ENCODE measurements around the gene RNASET2.

GRCh38 chr6:166976636-166977035 lies 20.3 kb upstream of the RNASET2 start:
- TF ChIP-seq POLR2A (IDR thresholded peaks at IDR 0.05) = no peak
- TF ChIP-seq CTCF (IDR thresholded peaks at IDR 0.05) = no peak

All from testis (tissue), 2 donors.